Measurements from ENCODE around the gene TRPV2. TPM values are rescaled to one million over a fixed set of nuclear protein-coding genes. Genes with fewer than 3 reads are reported as not detected.
A peak's percentile ranks its signal among the peaks of the same experiment; 100 is the strongest.

Gene TRPV2
- total RNA-seq, 1 experiment from 2014 or later = 2.5 TPM

DNA sequence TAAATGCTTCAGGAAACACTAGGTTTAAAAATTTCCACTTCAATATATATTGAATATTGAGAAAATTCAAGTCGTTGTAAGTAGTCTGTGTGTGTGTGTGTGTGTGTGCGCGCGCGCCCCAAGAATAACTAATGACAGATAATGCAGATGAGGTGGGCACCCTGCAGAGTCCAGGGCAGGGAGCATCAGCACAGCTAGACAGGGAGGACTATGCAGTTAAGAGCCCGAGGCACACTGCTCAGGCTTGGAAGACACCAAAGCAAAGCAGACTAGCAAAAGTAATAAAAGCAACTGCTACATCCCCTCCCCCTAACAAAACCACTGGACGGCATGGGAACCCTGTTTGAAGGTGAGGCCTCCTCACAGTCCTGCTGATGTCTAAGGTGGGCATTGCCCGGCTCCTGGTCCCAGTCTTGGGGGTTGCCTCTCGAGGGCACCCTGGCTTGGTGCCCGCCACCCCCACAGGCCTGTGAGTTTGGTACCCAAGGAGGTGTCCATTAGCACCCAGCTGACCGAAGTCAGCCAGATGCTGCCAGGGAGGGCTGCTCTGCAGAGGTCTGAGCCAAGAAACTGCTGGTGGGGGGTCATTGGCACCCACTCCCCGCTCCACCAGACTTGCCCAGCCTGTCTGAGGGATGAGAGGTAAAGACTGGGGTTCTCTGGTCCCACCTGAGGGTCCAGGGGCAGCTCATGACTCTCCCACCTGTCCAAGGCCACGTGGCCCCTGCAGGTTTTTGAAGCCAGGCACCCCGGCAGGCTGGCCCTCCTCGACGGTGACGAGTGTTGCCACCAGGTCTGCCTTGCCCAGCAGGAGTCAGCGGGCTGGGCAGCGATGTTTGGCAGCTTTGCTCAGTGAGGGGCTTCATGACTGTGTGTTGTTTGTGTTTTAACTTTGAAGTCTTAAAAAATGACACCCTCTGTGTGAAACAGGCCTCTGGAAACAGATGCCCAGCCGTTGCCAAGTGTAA lies 58.0 kb downstream of the TRPV2 start:
- no peak for DNase-seq (ENCODE audit: low read depth)

DNA sequence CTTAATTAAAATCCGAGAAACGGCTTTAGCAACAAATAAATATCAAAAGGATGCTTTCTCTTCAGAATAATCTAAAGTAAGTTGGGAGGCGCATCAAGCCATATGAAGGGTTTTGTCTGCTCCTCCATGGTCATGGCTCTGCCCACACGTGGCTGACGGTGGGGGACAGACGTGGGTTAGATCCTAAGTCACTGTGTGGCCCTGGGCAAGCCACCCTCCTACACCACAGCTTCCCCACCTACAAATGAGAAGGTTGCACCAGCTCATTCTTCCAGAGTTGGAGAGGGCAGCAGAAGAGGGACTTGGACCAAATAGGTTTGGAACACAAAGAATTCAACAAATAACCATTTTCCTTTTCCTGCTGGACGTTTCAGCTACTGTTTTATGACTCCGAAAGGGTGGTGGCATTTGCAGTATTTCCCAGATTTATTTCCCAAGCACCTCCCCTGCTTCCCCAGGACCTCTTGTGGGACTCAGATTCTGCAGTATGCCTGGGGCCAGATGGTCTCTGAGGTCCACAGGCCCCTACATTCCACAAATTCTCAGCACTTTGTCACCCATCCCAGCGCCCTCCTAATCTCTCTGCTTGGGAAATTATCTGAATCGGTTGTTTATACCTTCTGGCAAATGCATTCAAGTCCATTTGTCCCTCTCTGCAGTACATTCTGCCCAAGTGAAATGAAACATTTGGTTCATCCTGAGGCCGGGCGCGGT lies 58.8 kb downstream of the TRPV2 start:
- DNase-seq (ENCODE audit: low read depth) = no peak

DNA sequence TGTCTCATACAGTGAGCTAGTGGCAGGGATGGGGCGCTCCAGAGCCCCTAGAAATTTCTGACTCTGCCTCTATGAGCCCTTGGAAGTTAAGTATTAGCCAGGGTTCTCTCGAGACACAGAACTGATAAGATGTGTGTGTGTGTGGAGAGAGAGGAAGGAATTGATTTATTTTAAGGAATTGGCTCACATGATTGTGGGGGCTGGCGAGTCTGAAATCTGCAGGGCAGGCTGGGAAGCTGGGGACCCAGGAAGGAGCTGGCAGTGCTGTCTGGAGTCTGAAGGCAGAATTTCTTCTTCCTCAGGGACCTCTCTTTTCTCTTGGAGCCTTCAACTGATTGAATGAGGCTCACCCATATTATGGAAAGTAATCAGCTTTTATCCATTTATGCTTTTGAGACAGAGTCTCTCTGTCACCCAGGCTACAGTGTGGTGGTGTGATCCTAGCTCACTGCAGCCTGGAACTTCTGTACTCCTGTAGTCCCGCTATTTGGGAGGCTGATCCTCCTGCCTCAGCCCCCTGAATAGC lies 59.9 kb downstream of the TRPV2 start:
- no peak for DNase-seq (ENCODE audit: low read depth)

DNA sequence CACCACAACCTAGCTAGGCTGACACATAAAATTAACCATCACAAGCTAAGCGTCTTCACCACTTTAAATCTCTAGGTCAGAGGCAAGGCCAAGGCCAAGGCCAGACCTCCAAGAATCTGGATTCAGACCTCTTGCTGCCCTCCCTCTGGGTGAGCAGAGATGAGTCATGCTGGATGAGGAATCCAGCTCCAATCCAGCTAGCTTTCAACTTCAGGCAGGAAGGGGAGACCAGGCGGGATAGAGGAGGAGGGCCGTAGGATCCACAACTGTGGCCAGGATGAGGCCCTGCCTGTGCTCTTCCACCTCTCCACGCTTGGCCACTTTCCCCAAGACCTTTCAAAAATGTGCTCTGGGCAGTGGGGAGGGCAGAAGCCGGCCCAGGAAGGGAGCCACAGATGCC lies 61.9 kb downstream of the TRPV2 start:
- peak; percentile 89 for DNase-seq (ENCODE audit: low read depth)

DNA sequence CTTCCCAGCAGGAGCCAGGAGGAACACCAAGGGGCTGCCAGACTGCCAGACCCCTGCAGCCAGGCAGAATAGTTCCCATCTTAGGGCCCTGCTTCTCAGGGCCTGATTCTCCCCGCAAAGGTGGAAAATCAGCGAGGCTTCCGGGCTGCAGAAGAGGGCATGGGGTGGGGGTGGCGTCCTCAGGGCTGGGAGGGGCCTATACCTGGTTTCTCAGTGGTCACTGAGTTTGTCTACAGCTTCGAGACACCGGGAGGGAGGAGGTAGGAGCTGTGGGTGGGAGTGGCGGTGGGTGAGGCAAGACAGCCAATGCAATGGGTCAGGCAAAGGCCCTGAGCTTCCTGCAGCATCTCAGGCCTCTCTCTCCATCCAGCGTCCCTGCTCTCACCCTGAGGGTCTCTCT lies 62.3 kb downstream of the TRPV2 start:
- DNase-seq (ENCODE audit: low read depth) = no peak

DNA sequence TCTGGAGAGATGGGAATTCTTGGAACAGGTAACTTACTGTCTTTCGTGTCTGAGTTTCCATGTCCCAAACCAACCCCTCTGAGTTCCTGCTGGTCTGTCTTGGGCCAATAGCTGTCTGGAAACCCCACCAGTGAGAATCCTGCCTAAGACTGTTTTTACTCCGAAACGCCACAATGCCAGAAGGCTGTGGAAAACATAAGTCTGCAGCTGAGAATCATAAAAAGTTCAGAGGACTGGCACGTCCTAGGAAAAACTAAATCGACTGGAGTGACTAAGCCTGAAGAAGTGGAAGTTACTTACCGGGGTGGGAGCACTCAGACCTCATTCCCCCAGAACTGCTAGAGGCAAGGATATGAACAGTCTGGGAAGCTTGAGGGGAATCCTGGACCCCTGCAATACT lies 63.3 kb downstream of the TRPV2 start:
- DNase-seq (ENCODE audit: low read depth) = no peak

DNA sequence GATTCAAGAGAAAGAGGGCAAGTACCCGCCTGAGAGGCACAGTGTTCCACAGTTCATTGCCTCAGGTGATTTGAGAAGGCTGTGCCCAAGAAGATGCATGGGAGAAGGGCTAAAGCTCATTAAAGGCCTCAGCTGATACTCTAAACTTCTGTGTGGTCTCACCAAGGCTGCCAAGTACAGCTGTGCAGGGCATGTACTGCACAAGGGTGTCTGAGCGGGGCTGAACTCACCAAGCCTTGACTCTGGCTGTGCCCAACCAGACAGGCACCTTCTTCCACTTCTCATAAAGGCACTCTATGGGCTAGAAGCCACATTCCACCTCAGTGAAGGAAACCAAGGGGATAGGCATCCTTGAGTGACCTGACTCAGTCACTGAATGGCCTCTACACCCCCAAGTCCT lies 63.9 kb downstream of the TRPV2 start:
- no peak for DNase-seq (ENCODE audit: low read depth)

DNA sequence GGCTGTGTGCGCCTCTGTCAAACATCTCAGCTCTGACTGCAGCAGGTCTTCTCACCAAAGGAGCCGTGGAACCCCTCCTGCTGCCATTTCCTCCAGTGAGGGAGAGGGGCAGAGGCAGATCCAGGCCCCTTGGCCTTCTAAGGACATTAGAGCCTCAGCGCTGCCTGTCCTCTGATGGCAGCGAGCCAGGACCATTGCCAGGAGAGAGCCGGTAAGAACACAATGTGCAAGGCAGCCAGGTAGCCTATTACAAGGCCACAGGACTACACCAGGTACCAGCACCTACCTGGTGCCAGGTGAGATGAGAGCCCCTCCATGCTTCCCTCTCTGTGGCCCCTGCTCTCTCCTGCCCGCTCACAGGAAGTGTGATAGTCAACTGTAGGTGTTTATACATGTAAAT lies 65.6 kb downstream of the TRPV2 start:
- DNase-seq (ENCODE audit: low read depth) = no peak

DNA sequence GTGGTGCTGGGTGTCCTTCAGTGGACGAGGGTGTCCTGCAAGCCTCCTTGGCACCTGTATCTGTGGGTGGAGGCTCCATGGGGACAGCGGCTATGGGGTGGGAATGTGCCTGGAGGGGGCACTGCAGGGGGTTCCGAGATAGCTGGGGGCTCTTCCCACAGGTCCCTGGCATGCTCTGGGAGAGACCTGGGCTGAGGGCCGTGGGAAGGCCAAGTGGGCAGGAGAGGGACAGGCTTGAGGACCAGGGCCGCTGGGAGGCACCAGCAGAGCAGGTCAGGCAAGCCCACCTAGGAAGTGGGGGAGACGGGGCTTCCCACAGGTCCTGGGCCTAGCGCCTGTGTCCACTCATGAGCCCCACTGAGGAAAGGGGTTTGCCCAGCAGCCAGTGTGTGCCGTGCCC lies 66.9 kb downstream of the TRPV2 start:
- DNase-seq (ENCODE audit: low read depth) = no peak

DNA sequence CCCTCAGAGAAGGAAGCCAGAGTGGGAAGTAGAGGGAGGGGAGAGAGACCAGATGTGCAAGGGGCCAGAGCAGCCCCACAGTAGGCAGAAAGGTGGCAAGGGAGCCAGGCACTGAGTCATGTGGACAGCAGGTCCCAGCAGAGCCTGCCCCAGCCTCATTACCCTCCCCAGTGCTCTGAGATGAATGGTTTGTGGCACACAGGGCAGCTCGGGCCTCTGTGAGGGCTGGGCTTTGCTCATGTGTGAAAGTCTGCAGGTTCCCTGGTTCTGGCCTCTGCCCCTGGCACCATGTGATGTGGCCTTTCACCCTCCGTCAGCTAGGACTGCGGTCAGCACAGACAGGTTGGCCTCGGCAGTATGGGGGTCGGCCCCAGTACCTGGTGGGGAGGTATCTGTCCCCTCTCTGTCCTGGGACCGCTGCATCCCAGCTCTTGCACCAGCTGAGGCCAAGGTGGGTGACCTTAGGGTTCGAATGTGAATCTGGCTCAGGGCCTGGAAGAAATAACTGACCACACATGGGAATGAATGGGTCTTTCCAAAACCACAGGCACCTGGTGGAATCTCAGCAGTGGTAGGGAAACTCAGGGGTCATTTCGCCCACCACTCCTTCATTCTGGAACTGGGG lies 67.8 kb downstream of the TRPV2 start:
- DNase-seq (ENCODE audit: low read depth) = no peak

DNA sequence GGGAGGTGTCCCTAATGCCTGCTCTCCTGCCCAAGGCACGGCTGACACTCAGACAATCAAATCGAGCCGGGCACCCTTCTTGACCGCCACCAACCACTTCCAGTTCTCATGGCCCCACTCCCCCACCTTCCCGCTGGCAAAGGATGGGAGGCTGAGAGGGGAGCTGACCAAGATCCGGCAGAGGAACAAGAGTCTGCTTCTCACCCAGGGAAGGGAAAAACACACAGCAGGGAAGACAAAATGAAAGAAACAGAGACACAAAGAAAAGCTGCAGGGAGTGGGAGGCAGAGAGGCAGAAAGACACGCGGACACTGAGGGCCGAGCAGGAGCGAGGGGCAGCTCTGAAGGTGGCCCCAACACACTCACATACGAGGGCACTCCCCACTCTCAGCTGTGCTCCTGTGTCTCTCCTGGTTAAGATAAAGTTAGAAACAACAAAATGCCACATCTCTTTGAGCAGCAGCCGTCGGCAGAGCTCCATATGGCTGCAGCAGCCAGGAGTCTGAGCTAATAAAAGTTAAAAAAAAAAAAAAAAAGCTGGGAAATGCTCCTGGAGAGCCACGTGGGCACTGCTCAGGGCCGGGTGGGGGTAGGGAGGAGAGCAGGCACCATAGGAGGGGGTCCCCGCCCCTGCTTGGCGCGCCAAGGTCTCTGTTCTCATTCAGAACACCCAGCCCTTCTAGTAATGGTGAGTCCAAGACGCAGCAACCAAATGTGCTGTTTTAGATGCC lies 69.2 kb downstream of the TRPV2 start:
- DNase-seq (ENCODE audit: low read depth) = no peak

Other genes with a start within 250 kb of the TRPV2 start
- 24.5 and 77.5 TPM in 2 replicates for gene NCOR1, start 200.0 kb upstream of the TRPV2 start, total RNA-seq (2014; rRNA removed; shearing (Covaris generic))
- 6.3 and 11.7 TPM in 2 replicates for gene PIGL, start 198.4 kb upstream of the TRPV2 start, total RNA-seq (2014; rRNA removed; shearing (Covaris generic))
- gene CENPV, start 62.1 kb upstream of the TRPV2 start, total RNA-seq (2014; rRNA removed; shearing (Covaris generic)) = 9.2 and 10.5 TPM in 2 replicates
- 1,843 and 2,251 TPM in 2 replicates for gene UBB, start 34.5 kb upstream of the TRPV2 start, total RNA-seq (2014; rRNA removed; shearing (Covaris generic))
- 1.1 and 1.6 TPM in 2 replicates for gene LRRC75A, start 76.6 kb downstream of the TRPV2 start, total RNA-seq (2014; rRNA removed; shearing (Covaris generic))
- gene ZNF287, start 153.6 kb downstream of the TRPV2 start, total RNA-seq (2014; rRNA removed; shearing (Covaris generic)) = 4.1 and 8.1 TPM in 2 replicates
- 2.0 and 2.1 TPM in 2 replicates for gene ZNF624, start 238.3 kb downstream of the TRPV2 start, total RNA-seq (2014; rRNA removed; shearing (Covaris generic))